K562 (cell line): ENCODE results near the gene GAPVD1. TPM values are rescaled to one million over a fixed set of nuclear protein-coding genes. Genes with fewer than 3 reads are reported as not detected.

Source experiments
- ATF1 ChIP-seq, 2 experiments: fragments of 450-650 bp in 1 of 2; IDR thresholded peaks; 2 replicates each; pipeline ENCODE4 v1.6.1; 2016; ENCODE audit warnings: missing compliant biosample characterization in 1 of 2, missing genetic modification characterization in 1 of 2
- EWSR1 ChIP-seq: fragments of 450-650 bp; IDR thresholded peaks from 2 replicates; pipeline ENCODE4 v1.6.1; 2018; ENCODE audit warnings: borderline replicate concordance, mild to moderate bottlenecking, low read depth, moderate library complexity; ENCODE audit not compliant: partially characterized antibody
- FOXK1 ChIP-seq: sonication (generic); formaldehyde crosslinking; IDR thresholded peaks from 2 replicates; pipeline ENCODE4 v1.8.0; 2022; ENCODE audit warnings: missing genetic modification reagents, mild to moderate bottlenecking, borderline replicate concordance
- JUNB ChIP-seq: fragments of 450-650 bp; formaldehyde crosslinking; conservative IDR thresholded peaks from 2 replicates; pipeline ENCODE4 v1.4.0; 2020; ENCODE audit warnings: mild to moderate bottlenecking
- NBN ChIP-seq: fragments of 450-650 bp; IDR thresholded peaks from 2 replicates; pipeline ENCODE4 v1.6.1; 2016; ENCODE audit warnings: low read depth, mild to moderate bottlenecking
- NELFE ChIP-seq: IDR thresholded peaks from 2 replicates; pipeline ENCODE4 v1.6.1; 2011; ENCODE audit warnings: mild to moderate bottlenecking; ENCODE audit not compliant: insufficient read depth, insufficient read length
- POLR2B ChIP-seq: fragments of 450-650 bp; IDR thresholded peaks from 2 replicates; pipeline ENCODE4 v1.6.1; 2018; ENCODE audit warnings: low read depth; ENCODE audit not compliant: partially characterized antibody
- RBM22 ChIP-seq: fragments of 200-400 bp; formaldehyde crosslinking; IDR thresholded peaks from 2 replicates; pipeline ENCODE4 v1.6.1; 2018; ENCODE audit warnings: low read length, low read depth; ENCODE audit not compliant: poor library complexity, severe bottlenecking
- RFX5 ChIP-seq: IDR thresholded peaks from 2 replicates; pipeline ENCODE4 v1.6.1; 2011; ENCODE audit warnings: low read depth, mild to moderate bottlenecking, improper control_type of control experiment, low read length
- SAP30 ChIP-seq: fragments of 200-600 bp; sonication (generic); IDR thresholded peaks from 2 replicates; pipeline ENCODE4 v1.6.1; 2012; ENCODE audit warnings: borderline replicate concordance, low read depth, mild to moderate bottlenecking, moderate library complexity, low read length, control low read depth, inconsistent platforms; ENCODE audit not compliant: insufficient read depth, poor library complexity, severe bottlenecking
- ZBTB1 ChIP-seq: sonication (generic); formaldehyde crosslinking; IDR thresholded peaks from 2 replicates; pipeline ENCODE4 v1.8.1; 2023; ENCODE audit warnings: missing genetic modification reagents, low read depth, mild to moderate bottlenecking, borderline replicate concordance
- polyA plus RNA-seq, 8 experiments: library from polyadenylated mRNA; depleted of rRNA in 4 of 8; stranded (reverse) in 5 of 8; unstranded in 3 of 8; fragments of >200 nt; fragmentation: Nextera tagmentation in 2 of 8; fragmentation: Illumina TruSeq in 1 of 8; extraction: Ambion mirVana in 2 of 8; extraction: Trizol in 1 of 8; gene quantifications; 2 replicates each; pipeline versions ENCODE4 v1.2.1 to v1.2.3, GENCODE V29; 2011 to 2014; ENCODE audit warnings: inconsistent platforms in 1 of 8, missing spikeins in 1 of 8
- total RNA-seq, 7 experiments: library from RNA; depleted of rRNA in 6 of 7; stranded (reverse); fragments of >200 nt in 6 of 7; fragmentation: Illumina TruSeq in 2 of 7; extraction: Trizol in 2 of 7; gene quantifications; 2 replicates each; pipeline versions ENCODE4 v1.2.1 to v1.2.3, GENCODE V29; 2011 to 2021; ENCODE audit warnings: low replicate concordance in 1 of 7
- TF ChIP-seq, protein P1 (sequence below): fragments of 450-650 bp; formaldehyde crosslinking; conservative IDR thresholded peaks from 2 replicates; pipeline ENCODE4 v1.4.0; 2022; ENCODE audit warnings: mild to moderate bottlenecking, missing genetic modification characterization
- TF ChIP-seq, protein P2 (sequence below): sonication (generic); formaldehyde crosslinking; IDR thresholded peaks from 2 replicates; pipeline ENCODE4 v1.8.0; 2023; ENCODE audit warnings: mild to moderate bottlenecking, missing genetic modification reagents
- TF ChIP-seq, protein P3 (sequence below): sonication (generic); formaldehyde crosslinking; IDR thresholded peaks from 2 replicates; pipeline ENCODE4 v1.8.1; 2023; ENCODE audit warnings: mild to moderate bottlenecking, missing genetic modification reagents
- TF ChIP-seq, protein P4 (sequence below): fragments of 250-450 bp; sonication (Bioruptor Pico); IDR thresholded peaks from 2 replicates; pipeline ENCODE4 v1.8.0; 2021; ENCODE audit warnings: borderline replicate concordance, mild to moderate bottlenecking, moderate library complexity; ENCODE audit not compliant: poor library complexity, severe bottlenecking
- TF ChIP-seq, protein P5 (sequence below): sonication (generic); formaldehyde crosslinking; IDR thresholded peaks from 2 replicates; pipeline ENCODE4 v1.8.0; 2023; ENCODE audit warnings: mild to moderate bottlenecking, missing genetic modification reagents

GAPVD1 gene
- total and polyA plus RNA-seq, 9 of the 15 experiments (the other 6 are each of a cell fraction or from before 2014, with no cell fraction given) = 9.5 to 66.1 (median 45.5) TPM

DNA sequence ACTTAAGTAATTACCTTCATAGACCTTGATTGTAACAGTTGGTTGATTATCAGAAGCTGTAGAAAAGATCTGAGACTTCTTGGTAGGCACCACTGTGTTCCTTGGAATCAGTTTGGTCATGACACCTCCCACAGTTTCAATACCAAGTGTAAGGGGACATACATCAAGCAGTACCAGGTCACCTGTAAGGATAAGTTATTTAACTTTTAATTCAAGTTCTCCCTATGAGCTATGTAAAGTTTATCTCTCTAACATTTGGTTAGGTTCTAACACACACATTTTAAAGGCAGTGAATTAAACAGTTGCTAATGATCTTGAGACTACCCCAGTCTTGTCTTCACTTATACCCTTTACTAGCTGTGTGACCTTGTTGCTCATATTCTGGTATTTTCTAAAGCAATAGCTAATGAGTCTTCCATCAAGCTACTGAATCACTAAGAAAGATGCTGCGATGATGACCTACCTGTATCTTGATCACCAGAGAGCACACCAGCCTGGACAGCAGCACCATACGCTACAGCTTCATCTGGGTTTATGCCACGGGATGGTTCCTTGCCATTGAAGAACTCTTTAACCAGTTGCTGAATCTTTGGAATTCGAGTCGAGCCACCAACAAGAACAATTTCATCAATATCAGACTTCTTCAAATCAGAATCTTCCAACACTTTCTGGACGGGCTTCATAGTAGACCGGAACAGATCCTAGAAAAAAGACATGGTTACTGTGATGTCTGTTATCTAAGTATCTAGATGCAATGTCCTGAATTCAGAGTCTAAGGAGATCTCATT, 23.3 kb upstream of the GAPVD1 start (continued):
- no peak for TF ChIP-seq ATF1 (CRISPR knock-in tag; IDR thresholded peaks at IDR 0.05)
- TF ChIP-seq ATF1 (tag; IDR thresholded peaks at IDR 0.05) = no peak
- TF ChIP-seq RFX5 = no peak
- TF ChIP-seq EWSR1 = no peak
- peak; percentile 71 for TF ChIP-seq ZBTB1 (CRISPR knock-in tag)
- TF ChIP-seq, protein P1, sequence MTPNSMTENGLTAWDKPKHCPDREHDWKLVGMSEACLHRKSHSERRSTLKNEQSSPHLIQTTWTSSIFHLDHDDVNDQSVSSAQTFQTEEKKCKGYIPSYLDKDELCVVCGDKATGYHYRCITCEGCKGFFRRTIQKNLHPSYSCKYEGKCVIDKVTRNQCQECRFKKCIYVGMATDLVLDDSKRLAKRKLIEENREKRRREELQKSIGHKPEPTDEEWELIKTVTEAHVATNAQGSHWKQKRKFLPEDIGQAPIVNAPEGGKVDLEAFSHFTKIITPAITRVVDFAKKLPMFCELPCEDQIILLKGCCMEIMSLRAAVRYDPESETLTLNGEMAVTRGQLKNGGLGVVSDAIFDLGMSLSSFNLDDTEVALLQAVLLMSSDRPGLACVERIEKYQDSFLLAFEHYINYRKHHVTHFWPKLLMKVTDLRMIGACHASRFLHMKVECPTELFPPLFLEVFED (CRISPR knock-in tag) = peak; percentile 71; the same call in 1 of the 2 replicates
- peak; percentile 96 for TF ChIP-seq RBM22
- TF ChIP-seq, protein P2, sequence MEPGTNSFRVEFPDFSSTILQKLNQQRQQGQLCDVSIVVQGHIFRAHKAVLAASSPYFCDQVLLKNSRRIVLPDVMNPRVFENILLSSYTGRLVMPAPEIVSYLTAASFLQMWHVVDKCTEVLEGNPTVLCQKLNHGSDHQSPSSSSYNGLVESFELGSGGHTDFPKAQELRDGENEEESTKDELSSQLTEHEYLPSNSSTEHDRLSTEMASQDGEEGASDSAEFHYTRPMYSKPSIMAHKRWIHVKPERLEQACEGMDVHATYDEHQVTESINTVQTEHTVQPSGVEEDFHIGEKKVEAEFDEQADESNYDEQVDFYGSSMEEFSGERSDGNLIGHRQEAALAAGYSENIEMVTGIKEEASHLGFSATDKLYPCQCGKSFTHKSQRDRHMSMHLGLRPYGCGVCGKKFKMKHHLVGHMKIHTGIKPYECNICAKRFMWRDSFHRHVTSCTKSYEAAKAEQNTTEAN (CRISPR knock-in tag) = peak; percentile 58; the same call in 1 of the 2 replicates
- TF ChIP-seq, protein P3, sequence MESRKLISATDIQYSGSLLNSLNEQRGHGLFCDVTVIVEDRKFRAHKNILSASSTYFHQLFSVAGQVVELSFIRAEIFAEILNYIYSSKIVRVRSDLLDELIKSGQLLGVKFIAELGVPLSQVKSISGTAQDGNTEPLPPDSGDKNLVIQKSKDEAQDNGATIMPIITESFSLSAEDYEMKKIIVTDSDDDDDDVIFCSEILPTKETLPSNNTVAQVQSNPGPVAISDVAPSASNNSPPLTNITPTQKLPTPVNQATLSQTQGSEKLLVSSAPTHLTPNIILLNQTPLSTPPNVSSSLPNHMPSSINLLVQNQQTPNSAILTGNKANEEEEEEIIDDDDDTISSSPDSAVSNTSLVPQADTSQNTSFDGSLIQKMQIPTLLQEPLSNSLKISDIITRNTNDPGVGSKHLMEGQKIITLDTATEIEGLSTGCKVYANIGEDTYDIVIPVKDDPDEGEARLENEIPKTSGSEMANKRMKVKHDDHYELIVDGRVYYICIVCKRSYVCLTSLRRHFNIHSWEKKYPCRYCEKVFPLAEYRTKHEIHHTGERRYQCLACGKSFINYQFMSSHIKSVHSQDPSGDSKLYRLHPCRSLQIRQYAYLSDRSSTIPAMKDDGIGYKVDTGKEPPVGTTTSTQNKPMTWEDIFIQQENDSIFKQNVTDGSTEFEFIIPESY = 0 out of 2 replicates have a peak, but pooled peaks have one; percentile 32
- peak; percentile 8 for TF ChIP-seq SAP30
- TF ChIP-seq, protein P4, sequence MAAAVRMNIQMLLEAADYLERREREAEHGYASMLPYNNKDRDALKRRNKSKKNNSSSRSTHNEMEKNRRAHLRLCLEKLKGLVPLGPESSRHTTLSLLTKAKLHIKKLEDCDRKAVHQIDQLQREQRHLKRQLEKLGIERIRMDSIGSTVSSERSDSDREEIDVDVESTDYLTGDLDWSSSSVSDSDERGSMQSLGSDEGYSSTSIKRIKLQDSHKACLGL (CRISPR knock-in tag) = no peak
- TF ChIP-seq NBN = no peak
- TF ChIP-seq POLR2B = no peak
- TF ChIP-seq FOXK1 (CRISPR knock-in tag) = 0 out of 2 replicates have a peak, but pooled peaks have one; percentile 26
- TF ChIP-seq NELFE = no peak
- TF ChIP-seq JUNB = no peak
- TF ChIP-seq, protein P5, sequence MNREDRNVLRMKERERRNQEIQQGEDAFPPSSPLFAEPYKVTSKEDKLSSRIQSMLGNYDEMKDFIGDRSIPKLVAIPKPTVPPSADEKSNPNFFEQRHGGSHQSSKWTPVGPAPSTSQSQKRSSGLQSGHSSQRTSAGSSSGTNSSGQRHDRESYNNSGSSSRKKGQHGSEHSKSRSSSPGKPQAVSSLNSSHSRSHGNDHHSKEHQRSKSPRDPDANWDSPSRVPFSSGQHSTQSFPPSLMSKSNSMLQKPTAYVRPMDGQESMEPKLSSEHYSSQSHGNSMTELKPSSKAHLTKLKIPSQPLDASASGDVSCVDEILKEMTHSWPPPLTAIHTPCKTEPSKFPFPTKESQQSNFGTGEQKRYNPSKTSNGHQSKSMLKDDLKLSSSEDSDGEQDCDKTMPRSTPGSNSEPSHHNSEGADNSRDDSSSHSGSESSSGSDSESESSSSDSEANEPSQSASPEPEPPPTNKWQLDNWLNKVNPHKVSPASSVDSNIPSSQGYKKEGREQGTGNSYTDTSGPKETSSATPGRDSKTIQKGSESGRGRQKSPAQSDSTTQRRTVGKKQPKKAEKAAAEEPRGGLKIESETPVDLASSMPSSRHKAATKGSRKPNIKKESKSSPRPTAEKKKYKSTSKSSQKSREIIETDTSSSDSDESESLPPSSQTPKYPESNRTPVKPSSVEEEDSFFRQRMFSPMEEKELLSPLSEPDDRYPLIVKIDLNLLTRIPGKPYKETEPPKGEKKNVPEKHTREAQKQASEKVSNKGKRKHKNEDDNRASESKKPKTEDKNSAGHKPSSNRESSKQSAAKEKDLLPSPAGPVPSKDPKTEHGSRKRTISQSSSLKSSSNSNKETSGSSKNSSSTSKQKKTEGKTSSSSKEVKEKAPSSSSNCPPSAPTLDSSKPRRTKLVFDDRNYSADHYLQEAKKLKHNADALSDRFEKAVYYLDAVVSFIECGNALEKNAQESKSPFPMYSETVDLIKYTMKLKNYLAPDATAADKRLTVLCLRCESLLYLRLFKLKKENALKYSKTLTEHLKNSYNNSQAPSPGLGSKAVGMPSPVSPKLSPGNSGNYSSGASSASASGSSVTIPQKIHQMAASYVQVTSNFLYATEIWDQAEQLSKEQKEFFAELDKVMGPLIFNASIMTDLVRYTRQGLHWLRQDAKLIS (CRISPR knock-in tag) = peak; percentile 95
